CD4-positive, alpha-beta T cell (primary cell): ENCODE data around the gene CD33. TPM values are rescaled to one million over a fixed set of nuclear protein-coding genes. Genes with fewer than 3 reads are reported as not detected.
A peak's percentile ranks its signal among the peaks of the same experiment; 100 is the strongest.
"Not testable (repeated sequence)": the region's sequence is repeated elsewhere in the genome, so short reads cannot be mapped to it uniquely, and the experiment has no call there.

Experiments used
- ATAC-seq: fragments of 200-7000 bp; cut with Tn5 transposase; one replicate; pipeline ENCODE4 v1.10.0; 2022; ENCODE audit warnings: mild to moderate bottlenecking; ENCODE audit not compliant: poor library complexity
- CTCF ChIA-PET: fragments of 350-600 bp; sonication (Branson Sonifier 250); formaldehyde crosslinking; loops from one replicate; lab custom pipeline; 2021; ENCODE audit warnings: antibody characterized with exemption, inconsistent platforms; lab: Charles Lee
- POLR2A ChIA-PET: fragments of 350-600 bp; sonication (Branson Sonifier 250); formaldehyde crosslinking; loops from one replicate; lab custom pipeline; 2021; ENCODE audit warnings: antibody characterized with exemption, inconsistent platforms; lab: Charles Lee
- DNase-seq, 14 experiments: peaks; one replicate each; pipeline ENCODE4 v3.0.0-alpha.2; 2013 to 2020; ENCODE audit warnings: mixed read lengths in 2 of 14
- H3K27ac ChIP-seq, 2 donors: one replicate each; pipeline versions ENCODE4 v1.5.1 to v1.7.0; 2013; ENCODE audit warnings: low read length in 2 of 2, low read depth in 1 of 2, mild to moderate bottlenecking in 1 of 2
- H3K27me3 ChIP-seq, 2 experiments: 1 replicate in 1 of 2; 2 replicates in 1 of 2; pipeline versions ENCODE4 v1.6.1 to v1.7.0; 2013; ENCODE audit warnings: low read length in 2 of 2, control low read depth in 1 of 2, mild to moderate bottlenecking in 1 of 2, moderate library complexity in 1 of 2; ENCODE audit not compliant: insufficient read depth in 2 of 2, control insufficient read depth in 1 of 2
- H3K36me3 ChIP-seq: one replicate; pipeline ENCODE4 v1.6.1; 2013; ENCODE audit warnings: low read length, control low read depth; ENCODE audit not compliant: insufficient read depth
- H3K4me1 ChIP-seq: one replicate; pipeline ENCODE4 v1.6.1; 2013; ENCODE audit warnings: low read length, control low read depth; ENCODE audit not compliant: insufficient read depth
- H3K4me3 ChIP-seq: one replicate; pipeline ENCODE4 v1.5.1; 2013; ENCODE audit warnings: mild to moderate bottlenecking, low read length, moderate library complexity
- H3K9me3 ChIP-seq, 2 experiments: 1 replicate in 1 of 2; 2 replicates in 1 of 2; pipeline versions ENCODE4 v1.6.1 to v1.7.0; 2013; ENCODE audit warnings: low read length in 2 of 2, mild to moderate bottlenecking in 2 of 2, control low read depth in 1 of 2, moderate library complexity in 1 of 2; ENCODE audit not compliant: control insufficient read depth in 1 of 2, insufficient read depth in 1 of 2
- H3K27ac Mint-ChIP-seq: one replicate; pipeline ENCODE4 v1.8.0; 2020; ENCODE audit warnings: mixed read lengths
- H3K27me3 Mint-ChIP-seq: one replicate; pipeline ENCODE4 v1.8.0; 2021; ENCODE audit warnings: mixed read lengths
- H3K36me3 Mint-ChIP-seq: one replicate; pipeline ENCODE4 v1.8.0; 2021; ENCODE audit warnings: low read depth, mixed read lengths
- H3K4me1 Mint-ChIP-seq: one replicate; pipeline ENCODE4 v1.8.0; 2021; ENCODE audit warnings: low read depth, mixed read lengths
- H3K4me3 Mint-ChIP-seq: one replicate; pipeline ENCODE4 v1.8.0; 2020; ENCODE audit warnings: mild to moderate bottlenecking, mixed read lengths
- H3K9me3 Mint-ChIP-seq: one replicate; pipeline ENCODE4 v1.8.0; 2020; ENCODE audit warnings: mixed read lengths
- CTCF ChIP-seq: fragments of 200-600 bp; IDR thresholded peaks from one replicate; pipeline ENCODE4 v1.8.0; 2022; ENCODE audit warnings: antibody characterized with exemption, mild to moderate bottlenecking
- intact Hi-C, 2 experiments: fragments of 100-400 bp; cut with DNase I in 1 of 2; cut with micrococcal nuclease in 1 of 2; formaldehyde crosslinking; loops; one replicate each; pipeline versions ENCODE4 v1.15.1 to v1.9.0; 2023 to 2025; cut with DNase I, micrococcal nuclease
- polyA plus RNA-seq, 2 donors: library from polyadenylated mRNA; unstranded; fragments of 120-200 nt; gene quantifications; one replicate each; pipeline ENCODE4 v1.2.1, GENCODE V29; 2013
- total RNA-seq, 174 experiments: library from RNA in 2 of 174; stranded (reverse) in 2 of 174; gene quantifications; one replicate each; pipeline ENCODE4 v1.2.3 and lab custom pipeline; 2021 to 2026

The CD33 gene
- 1 to 10 TPM in 1 of 2 experiments, under 1 TPM in 1; 0.60 to 1.7 TPM for total RNA-seq
- 12.7 TPM for polyA plus RNA-seq (2013, experiment 1 of 2)
- polyA plus RNA-seq (2013, experiment 2 of 2): 9.5 TPM
- total RNA-seq (lab: John Stamatoyannopoulos, UW): 0 to 6.1 (median 0.34) reads per million in 172 experiments

GRCh38 chr19:51224898-51225393 is at the start of gene CD33:
Gene CD33, plus strand, starts transcription at chr19:51225080. Its CDS starts 39 bp downstream, at chr19:51225119.
- H3K4me1 Mint-ChIP-seq, intact Hi-C loops, H3K9me3 ChIP-seq, ATAC-seq, H3K4me3 Mint-ChIP-seq, H3K36me3 Mint-ChIP-seq, H3K27ac ChIP-seq, H3K36me3 ChIP-seq, CTCF ChIA-PET, H3K27ac Mint-ChIP-seq, H3K4me1 ChIP-seq, POLR2A ChIA-PET, H3K9me3 Mint-ChIP-seq: not testable (repeated sequence)
- DNase-seq: peak in 2 of 14 experiments; percentile 26 to 38
- H3K4me3 ChIP-seq: peak within 1 kb of the TSS; percentile 21
- peaks cover 70% of the 10 kb centered on the region for H3K27me3 Mint-ChIP-seq
- H3K27me3 ChIP-seq: peaks cover 6 to 18% of the 10 kb centered on the region in 2 experiments

GRCh38 chr19:51179256-51179655 is 45.6 kb upstream of the CD33 start:
- Mint-ChIP-seq H3K27ac (no peak overlapping the region), H3K4me3 (no peak overlapping the region), H3K36me3 (no peaks in the 10 kb centered on the region), H3K4me1 (no peaks in the 10 kb centered on the region), H3K9me3 (no peaks in the 10 kb centered on the region), H3K27me3 (peaks cover 14% of the 10 kb centered on the region)
- no peaks in the 10 kb centered on the region for H3K4me1 ChIP-seq
- H3K9me3 ChIP-seq: peaks cover 0 to 2% of the 10 kb centered on the region in 2 experiments
- no peak for ATAC-seq
- H3K4me3 ChIP-seq: no peak overlapping the region
- CTCF ChIA-PET: no interaction called here
- H3K36me3 ChIP-seq: no peaks in the 10 kb centered on the region
- no peak for DNase-seq
- H3K27ac ChIP-seq: no peak overlapping the region
- TF ChIP-seq CTCF: no peak
- intact Hi-C loops: no loop called here
- H3K27me3 ChIP-seq: no peaks in the 10 kb centered on the region
- POLR2A ChIA-PET: no interaction called here

DNA sequence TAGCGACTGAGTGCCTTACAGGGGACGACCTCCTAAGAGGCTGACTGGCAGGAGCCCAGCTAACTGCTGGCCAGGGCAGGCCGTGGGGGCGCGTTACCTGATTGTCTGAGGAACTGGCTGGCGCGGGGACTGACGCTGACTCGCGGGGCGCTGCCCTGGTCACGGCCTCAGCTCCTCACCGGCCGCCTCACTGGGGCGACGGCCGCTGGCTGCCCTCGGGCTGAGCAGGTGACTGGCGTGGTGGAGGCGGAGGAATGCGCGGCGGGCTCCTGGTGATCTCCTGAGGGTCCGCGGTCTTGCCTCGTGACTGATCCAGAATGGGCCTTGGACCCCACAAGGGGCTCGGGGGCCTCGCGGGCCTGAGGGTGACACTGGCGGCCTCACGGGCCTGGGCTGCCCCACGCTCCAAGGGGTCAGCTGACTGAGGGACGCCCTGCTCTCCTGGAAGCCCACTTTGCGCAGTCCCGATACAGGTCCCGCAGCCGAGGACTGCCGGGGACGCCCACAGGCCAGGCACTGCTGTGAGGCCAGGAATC is 43.4 kb upstream of the CD33 start:
- H3K4me1 ChIP-seq: no peaks in the 10 kb centered on the region
- POLR2A ChIA-PET: no interaction called here
- CTCF ChIA-PET: no interaction called here
- ATAC-seq (no peak), DNase-seq (no peak)
- Mint-ChIP-seq H3K27me3 (peaks cover 27% of the 10 kb centered on the region), H3K36me3 (no peaks in the 10 kb centered on the region), H3K27ac (no peak overlapping the region), H3K9me3 (no peaks in the 10 kb centered on the region), H3K4me3 (no peak overlapping the region), H3K4me1 (no peaks in the 10 kb centered on the region)
- H3K4me3 ChIP-seq: no peak overlapping the region
- H3K9me3 ChIP-seq: peaks cover 0 to 3% of the 10 kb centered on the region in 2 experiments
- no peaks in the 10 kb centered on the region for H3K36me3 ChIP-seq
- H3K27ac ChIP-seq: no peak overlapping the region
- intact Hi-C loops: no loop called here
- TF ChIP-seq CTCF: no peak
- H3K27me3 ChIP-seq: peaks cover 0 to 6% of the 10 kb centered on the region in 2 experiments
